ENCODE data around the gene NT5E. TPM values are rescaled to one million over a fixed set of nuclear protein-coding genes. Genes with fewer than 3 reads are reported as not detected.

Gene NT5E
- polyA plus RNA-seq (2011; rRNA removed) = 63.0 and 99.2 TPM in 2 replicates
- polyA minus RNA-seq (2011; rRNA and poly(A)+ RNA removed) = 46.0 and 54.4 TPM in 2 replicates

DNA sequence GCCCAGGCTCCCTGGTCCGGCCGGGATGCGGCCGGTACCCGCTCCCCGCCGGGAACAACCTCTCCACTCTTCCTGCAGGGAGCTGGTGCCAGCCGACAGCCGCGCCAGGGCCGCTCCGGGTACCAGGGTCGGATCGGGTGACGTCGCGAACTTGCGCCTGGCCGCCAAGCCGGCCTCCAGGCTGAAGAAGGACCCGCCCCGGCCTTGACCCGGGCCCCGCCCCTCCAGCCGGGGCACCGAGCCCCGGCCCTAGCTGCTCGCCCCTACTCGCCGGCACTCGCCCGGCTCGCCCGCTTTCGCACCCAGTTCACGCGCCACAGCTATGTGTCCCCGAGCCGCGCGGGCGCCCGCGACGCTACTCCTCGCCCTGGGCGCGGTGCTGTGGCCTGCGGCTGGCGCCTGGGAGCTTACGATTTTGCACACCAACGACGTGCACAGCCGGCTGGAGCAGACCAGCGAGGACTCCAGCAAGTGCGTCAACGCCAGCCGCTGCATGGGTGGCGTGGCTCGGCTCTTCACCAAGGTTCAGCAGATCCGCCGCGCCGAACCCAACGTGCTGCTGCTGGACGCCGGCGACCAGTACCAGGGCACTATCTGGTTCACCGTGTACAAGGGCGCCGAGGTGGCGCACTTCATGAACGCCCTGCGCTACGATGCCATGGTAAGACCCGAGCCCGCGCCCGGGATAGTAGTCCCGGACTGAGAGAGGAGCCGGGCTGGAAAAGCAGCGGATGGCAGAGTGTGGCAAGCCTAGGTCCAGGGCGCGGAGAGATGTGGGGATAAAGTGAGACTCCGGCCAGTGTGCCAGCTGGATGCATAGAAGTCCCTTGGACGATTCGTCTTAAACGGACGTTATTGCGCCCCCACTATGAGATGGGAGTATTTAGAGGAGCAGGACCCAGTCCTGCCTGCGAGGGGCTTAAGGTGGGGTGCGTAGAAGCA lies at the start of gene NT5E:
TSS of gene NT5E (plus strand) at position 266 of the 942 bp plus-strand sequence. CDS start at position 323, 57 bp downstream.
- Histone ChIP-seq H3K36me3 (ENCODE audit: control insufficient read depth, insufficient read depth, low read length) (no peaks in the 10 kb centered on the region), H3K4me3 (ENCODE audit: low read depth, low read length) (peak within 1 kb of the TSS; percentile 87), H3K27me3 (ENCODE audit: control insufficient read depth, insufficient read depth, low read length) (no peaks in the 10 kb centered on the region)
- no peak for DNase-seq (ENCODE audit: low read depth)
- ChIA-PET CTCF (interaction anchor here (0.9 to 4.5 kb wide), 15 partner anchors 9 to 95 kb away, joined by 3 to 37 read pairs (median 4); no protein-coding TSS in a partner anchor), POLR2A (interaction anchor here (0.5 to 1.3 kb wide), 5 partner anchors 14 to 653 kb away, joined by 3 to 11 read pairs (median 4); no protein-coding TSS in a partner anchor)
- TF ChIP-seq, protein P1, sequence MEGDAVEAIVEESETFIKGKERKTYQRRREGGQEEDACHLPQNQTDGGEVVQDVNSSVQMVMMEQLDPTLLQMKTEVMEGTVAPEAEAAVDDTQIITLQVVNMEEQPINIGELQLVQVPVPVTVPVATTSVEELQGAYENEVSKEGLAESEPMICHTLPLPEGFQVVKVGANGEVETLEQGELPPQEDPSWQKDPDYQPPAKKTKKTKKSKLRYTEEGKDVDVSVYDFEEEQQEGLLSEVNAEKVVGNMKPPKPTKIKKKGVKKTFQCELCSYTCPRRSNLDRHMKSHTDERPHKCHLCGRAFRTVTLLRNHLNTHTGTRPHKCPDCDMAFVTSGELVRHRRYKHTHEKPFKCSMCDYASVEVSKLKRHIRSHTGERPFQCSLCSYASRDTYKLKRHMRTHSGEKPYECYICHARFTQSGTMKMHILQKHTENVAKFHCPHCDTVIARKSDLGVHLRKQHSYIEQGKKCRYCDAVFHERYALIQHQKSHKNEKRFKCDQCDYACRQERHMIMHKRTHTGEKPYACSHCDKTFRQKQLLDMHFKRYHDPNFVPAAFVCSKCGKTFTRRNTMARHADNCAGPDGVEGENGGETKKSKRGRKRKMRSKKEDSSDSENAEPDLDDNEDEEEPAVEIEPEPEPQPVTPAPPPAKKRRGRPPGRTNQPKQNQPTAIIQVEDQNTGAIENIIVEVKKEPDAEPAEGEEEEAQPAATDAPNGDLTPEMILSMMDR (IDR thresholded peaks at IDR 0.05; ENCODE audit: insufficient read depth, low read depth, low read length) = no peak

GRCh38 chr6:85400331-85400730 lies 49.6 kb upstream of the NT5E start:
- CTCF ChIA-PET = interaction anchor here (0.9 to 1.1 kb wide), 2 partner anchors 13 to 83 kb away, joined by 3 to 6 read pairs; no protein-coding TSS in a partner anchor
- POLR2A ChIA-PET = no interaction called here
- Histone ChIP-seq H3K36me3 (ENCODE audit: control insufficient read depth, insufficient read depth, low read length) (no peaks in the 10 kb centered on the region), H3K27me3 (ENCODE audit: control insufficient read depth, insufficient read depth, low read length) (no peaks in the 10 kb centered on the region), H3K4me3 (ENCODE audit: low read depth, low read length) (no peak overlapping the region)
- TF ChIP-seq, protein P1 (IDR thresholded peaks at IDR 0.05; ENCODE audit: insufficient read depth, low read depth, low read length) = no peak
- no peak for DNase-seq (ENCODE audit: low read depth)

- TF ChIP-seq, protein P1 (IDR thresholded peaks at IDR 0.05; ENCODE audit: insufficient read depth, low read depth, low read length) = no peak
- Histone ChIP-seq H3K27me3 (ENCODE audit: control insufficient read depth, insufficient read depth, low read length) (no peaks in the 10 kb centered on the region), H3K36me3 (ENCODE audit: control insufficient read depth, insufficient read depth, low read length) (no peaks in the 10 kb centered on the region), H3K4me3 (ENCODE audit: low read depth, low read length) (no peak overlapping the region)
- DNase-seq (ENCODE audit: low read depth) = no peak
- ChIA-PET POLR2A (no interaction called here), CTCF (interaction anchor here (0.7 to 3.7 kb wide), 5 partner anchors 12 to 81 kb away, joined by 3 to 12 read pairs (median 4); no protein-coding TSS in a partner anchor)
These were observed 48.5 kb upstream of the NT5E start for GRCh38 chr6:85401186-85402021.

DNA sequence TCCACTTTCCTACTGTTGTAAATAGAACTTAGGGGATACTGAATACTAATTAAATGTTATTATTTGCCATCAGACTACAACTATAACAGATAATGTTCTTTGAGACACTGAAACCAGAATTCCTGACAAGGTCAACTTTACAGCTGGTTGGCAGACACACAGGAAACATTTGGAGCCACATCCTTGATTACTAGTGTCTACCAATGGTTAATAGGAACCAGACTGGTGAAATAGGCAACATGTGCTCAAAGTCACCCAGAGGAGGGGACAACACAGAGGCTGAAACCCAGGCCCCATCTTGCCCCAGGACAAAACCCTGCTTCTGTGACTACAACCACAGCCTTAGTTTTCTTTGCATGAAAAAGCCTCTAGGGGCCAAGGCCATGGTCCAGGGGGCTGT lies 47.8 kb upstream of the NT5E start:
- TF ChIP-seq, protein P1 (IDR thresholded peaks at IDR 0.05; ENCODE audit: insufficient read depth, low read depth, low read length) = no peak
- no peaks in the 10 kb centered on the region for H3K36me3 ChIP-seq (ENCODE audit: control insufficient read depth, insufficient read depth, low read length)
- H3K27me3 ChIP-seq (ENCODE audit: control insufficient read depth, insufficient read depth, low read length) = no peaks in the 10 kb centered on the region
- H3K4me3 ChIP-seq (ENCODE audit: low read depth, low read length) = no peak overlapping the region
- no peak for DNase-seq (ENCODE audit: low read depth)
- ChIA-PET POLR2A (interaction anchor here (0.6 kb wide), 1 partner anchor 16 kb away, joined by 3 read pairs; no protein-coding TSS in a partner anchor), CTCF (interaction anchor here (0.7 to 3.7 kb wide), 4 partner anchors 19 to 81 kb away, joined by 3 to 12 read pairs (median 4); no protein-coding TSS in a partner anchor)
